Measurements from ENCODE around the gene CD300A.

DNA sequence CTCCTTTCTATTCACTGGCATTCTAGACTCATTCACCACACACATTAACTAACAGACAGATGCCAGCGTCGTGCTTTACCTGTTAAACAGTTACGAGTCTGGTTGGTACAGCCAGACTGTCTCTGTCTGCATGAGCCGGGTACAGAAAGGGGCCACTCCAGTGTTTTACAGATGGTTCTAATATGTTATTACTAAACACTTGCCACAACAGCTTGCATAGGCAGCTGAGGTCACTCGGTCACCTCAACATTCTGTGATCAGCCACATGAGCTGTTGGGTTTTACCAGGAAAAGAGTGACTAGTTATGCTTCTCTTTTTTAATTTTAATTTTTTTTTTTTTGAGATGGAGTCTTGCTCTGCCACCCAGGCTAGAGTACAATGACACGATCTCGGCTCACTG lies 25.2 kb downstream of the CD300A start:
- TF ChIP-seq, protein P1, sequence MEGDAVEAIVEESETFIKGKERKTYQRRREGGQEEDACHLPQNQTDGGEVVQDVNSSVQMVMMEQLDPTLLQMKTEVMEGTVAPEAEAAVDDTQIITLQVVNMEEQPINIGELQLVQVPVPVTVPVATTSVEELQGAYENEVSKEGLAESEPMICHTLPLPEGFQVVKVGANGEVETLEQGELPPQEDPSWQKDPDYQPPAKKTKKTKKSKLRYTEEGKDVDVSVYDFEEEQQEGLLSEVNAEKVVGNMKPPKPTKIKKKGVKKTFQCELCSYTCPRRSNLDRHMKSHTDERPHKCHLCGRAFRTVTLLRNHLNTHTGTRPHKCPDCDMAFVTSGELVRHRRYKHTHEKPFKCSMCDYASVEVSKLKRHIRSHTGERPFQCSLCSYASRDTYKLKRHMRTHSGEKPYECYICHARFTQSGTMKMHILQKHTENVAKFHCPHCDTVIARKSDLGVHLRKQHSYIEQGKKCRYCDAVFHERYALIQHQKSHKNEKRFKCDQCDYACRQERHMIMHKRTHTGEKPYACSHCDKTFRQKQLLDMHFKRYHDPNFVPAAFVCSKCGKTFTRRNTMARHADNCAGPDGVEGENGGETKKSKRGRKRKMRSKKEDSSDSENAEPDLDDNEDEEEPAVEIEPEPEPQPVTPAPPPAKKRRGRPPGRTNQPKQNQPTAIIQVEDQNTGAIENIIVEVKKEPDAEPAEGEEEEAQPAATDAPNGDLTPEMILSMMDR (IDR thresholded peaks at IDR 0.05) = no peak
- TF ChIP-seq POLR2AphosphoS5 (IDR thresholded peaks at IDR 0.05) (no peak), POLR2A (IDR thresholded peaks at IDR 0.05; ENCODE audit: low read depth) (no peak)

Data from esophagus muscularis mucosa (tissue), 3 donors.